H1 (cell line): ENCODE measurements around the gene CHRDL1. TPM values are rescaled to one million over a fixed set of nuclear protein-coding genes. Genes with fewer than 3 reads are reported as not detected.

Experiments used
- CTCF ChIA-PET: fragments of 300-600 bp; sonication (Branson Sonifier 250); formaldehyde crosslinking; loops from one replicate; lab custom pipeline; 2021; ENCODE audit not compliant: partially characterized antibody; lab: Charles Lee
- POLR2A ChIA-PET: fragments of 300-600 bp; sonication (Branson Sonifier 250); formaldehyde crosslinking; loops from one replicate; lab custom pipeline; 2021; ENCODE audit warnings: inconsistent platforms; ENCODE audit not compliant: partially characterized antibody; lab: Charles Lee
- DNase-seq, 2 experiments: peaks; one replicate each; pipeline versions ENCODE4 v3.0.0 to v3.0.0-alpha.2; 2010 to 2022; ENCODE audit warnings: low spot score in 2 of 2, low read depth in 1 of 2, mixed read lengths in 1 of 2
- FAIRE-seq: peaks from 2 replicates; lab custom pipeline; 2011; peaks lifted over from hg19 to GRCh38; lab: Jason Lieb, UNC
- H2AFZ ChIP-seq: 2 replicates; pipeline ENCODE4 v1.8.1; 2012; ENCODE audit warnings: low read length, inconsistent platforms
- H2AK5ac ChIP-seq: 2 replicates; pipeline ENCODE4 v1.6.1; 2013; ENCODE audit warnings: low read depth, low read length
- H2BK120ac ChIP-seq: replicated peaks from 2 replicates; pipeline ENCODE3; 2013; ENCODE audit warnings: low read depth, low read length, inconsistent platforms
- H2BK12ac ChIP-seq: 2 replicates; pipeline ENCODE4 v1.6.1; 2013; ENCODE audit warnings: low read depth, low read length
- H2BK15ac ChIP-seq: 2 replicates; pipeline ENCODE4 v1.6.1; 2013; ENCODE audit warnings: low read length
- H2BK20ac ChIP-seq: 2 replicates; pipeline ENCODE4 v1.6.1; 2013; ENCODE audit warnings: low read length
- H2BK5ac ChIP-seq: 2 replicates; pipeline ENCODE4 v1.6.1; 2013; ENCODE audit warnings: low read depth, low read length
- H3K14ac ChIP-seq: 2 replicates; pipeline ENCODE4 v1.6.1; 2013; ENCODE audit warnings: inconsistent platforms; ENCODE audit not compliant: insufficient read length
- H3K18ac ChIP-seq: 2 replicates; pipeline ENCODE4 v1.6.1; 2013; ENCODE audit warnings: low read length; ENCODE audit errors: extremely low read depth
- H3K23ac ChIP-seq: 2 replicates; pipeline ENCODE4 v1.6.1; 2013; ENCODE audit warnings: inconsistent platforms; ENCODE audit not compliant: insufficient read length
- H3K23me2 ChIP-seq: 2 replicates; pipeline ENCODE4 v1.6.1; 2013; ENCODE audit warnings: low read depth, low read length
- H3K27ac ChIP-seq: 2 replicates; pipeline ENCODE4 v1.6.1; 2011; ENCODE audit warnings: low read depth, low read length, inconsistent platforms
- H3K27me3 ChIP-seq, 4 experiments: replicated peaks in 1 of 4; 1 replicate in 1 of 4; 2 replicates in 3 of 4; pipeline versions ENCODE4 v1.6.1 to v1.8.1; 2011 to 2013; ENCODE audit warnings: low read length in 3 of 4, mild to moderate bottlenecking in 3 of 4, inconsistent platforms in 2 of 4, mixed read lengths in 2 of 4, moderate library complexity in 1 of 4; ENCODE audit not compliant: control insufficient read depth in 3 of 4, insufficient read depth in 3 of 4; ENCODE audit errors: extremely low read depth in 1 of 4
- H3K36me3 ChIP-seq, 4 experiments: 2 replicates each; pipeline versions ENCODE4 v1.6.1 to v1.8.1; 2011 to 2013; ENCODE audit warnings: mild to moderate bottlenecking in 4 of 4, low read length in 3 of 4, moderate library complexity in 2 of 4, control low read depth in 1 of 4, inconsistent platforms in 1 of 4; ENCODE audit not compliant: insufficient read depth in 4 of 4, control insufficient read depth in 2 of 4
- H3K4ac ChIP-seq: replicated peaks from 2 replicates; pipeline ENCODE3; 2013; ENCODE audit warnings: low read length, low read depth, mixed read lengths, inconsistent platforms; ENCODE audit not compliant: insufficient read length
- H3K4me1 ChIP-seq, 4 experiments: replicated peaks in 1 of 4; 1 replicate in 1 of 4; 2 replicates in 3 of 4; pipeline versions ENCODE4 v1.6.1 to v1.8.1; 2011 to 2013; ENCODE audit warnings: low read length in 3 of 4, inconsistent platforms in 2 of 4, mixed read lengths in 1 of 4; ENCODE audit not compliant: insufficient read depth in 4 of 4, control insufficient read depth in 3 of 4
- H3K4me2 ChIP-seq, 2 experiments: 2 replicates each; pipeline versions ENCODE4 v1.6.1 to v1.8.1; 2011 to 2013; ENCODE audit warnings: low read depth in 2 of 2, low read length in 2 of 2, control low read depth in 1 of 2, inconsistent platforms in 1 of 2, mild to moderate bottlenecking in 1 of 2; ENCODE audit not compliant: insufficient read depth in 1 of 2
- H3K4me3 ChIP-seq, 4 experiments: fragments of 200-600, 300-600 bp in 1 of 4; sonication (generic), shearing (Covaris generic), sonication (Bioruptor Twin) in 1 of 4; 2 replicates each; pipeline versions ENCODE4 v1.5.1 to v1.8.1; 2011 to 2016; ENCODE audit warnings: low read length in 4 of 4, low read depth in 3 of 4, control low read depth in 2 of 4, inconsistent platforms in 2 of 4, mild to moderate bottlenecking in 2 of 4, mixed read lengths in 1 of 4, moderate library complexity in 1 of 4; ENCODE audit not compliant: insufficient read depth in 2 of 4; ENCODE audit errors: extremely low read depth in 1 of 4
- H3K56ac ChIP-seq: replicated peaks from 2 replicates; pipeline ENCODE3; 2013; ENCODE audit warnings: low read depth, mild to moderate bottlenecking, mixed read lengths, low read length, inconsistent platforms; ENCODE audit not compliant: insufficient read length
- H3K79me1 ChIP-seq: 2 replicates; pipeline ENCODE4 v1.6.1; 2013; ENCODE audit warnings: low read depth, low read length, control low read depth
- H3K79me2 ChIP-seq, 2 experiments: 2 replicates each; pipeline versions ENCODE4 v1.6.1 to v1.8.1; 2012 to 2013; ENCODE audit warnings: low read length in 2 of 2, mild to moderate bottlenecking in 2 of 2, inconsistent platforms in 1 of 2; ENCODE audit not compliant: insufficient read depth in 2 of 2, control insufficient read depth in 1 of 2
- H3K9ac ChIP-seq, 4 experiments: replicated peaks in 1 of 4; 1 replicate in 1 of 4; 2 replicates in 3 of 4; pipeline versions ENCODE4 v1.6.1 to v1.8.1; 2011 to 2013; ENCODE audit warnings: low read depth in 3 of 4, low read length in 3 of 4, control low read depth in 2 of 4, mild to moderate bottlenecking in 2 of 4, moderate library complexity in 2 of 4, inconsistent platforms in 1 of 4; ENCODE audit errors: extremely low read depth in 1 of 4
- H3K9me3 ChIP-seq, 2 experiments: 2 replicates each; pipeline versions ENCODE4 v1.6.1 to v1.8.1; 2012 to 2013; ENCODE audit warnings: mild to moderate bottlenecking in 2 of 2, moderate library complexity in 2 of 2, control low read depth in 1 of 2, inconsistent platforms in 1 of 2, low read depth in 1 of 2, low read length in 1 of 2, mixed read lengths in 1 of 2; ENCODE audit not compliant: insufficient read depth in 2 of 2
- H4K20me1 ChIP-seq, 2 experiments: replicated peaks in 1 of 2; 2 replicates each; pipeline versions ENCODE3 to v1.8.1; 2011 to 2013; ENCODE audit warnings: inconsistent platforms in 2 of 2, low read length in 2 of 2, mild to moderate bottlenecking in 1 of 2; ENCODE audit not compliant: insufficient read depth in 2 of 2, control insufficient read depth in 1 of 2
- H4K5ac ChIP-seq: 2 replicates; pipeline ENCODE4 v1.6.1; 2013; ENCODE audit warnings: low read length, low read depth, mixed read lengths, inconsistent platforms; ENCODE audit not compliant: insufficient read length
- H4K8ac ChIP-seq: 2 replicates; pipeline ENCODE4 v1.8.0; 2013; ENCODE audit warnings: mild to moderate bottlenecking, moderate library complexity, low read length, inconsistent platforms; ENCODE audit not compliant: insufficient read depth; ENCODE audit errors: extremely low read depth
- H4K91ac ChIP-seq: replicated peaks from 2 replicates; pipeline ENCODE3; 2013; ENCODE audit warnings: low read length, mixed read lengths, inconsistent platforms; ENCODE audit not compliant: insufficient read length
- BACH1 ChIP-seq: IDR thresholded peaks from 2 replicates; pipeline ENCODE4 v1.6.1; 2012; ENCODE audit warnings: low read length, improper control_type of control experiment
- CBX5 ChIP-seq: fragments of 300-800, 300-1000 bp; sonication (generic); IDR thresholded peaks from 2 replicates; pipeline ENCODE4 v1.7.1; 2016; ENCODE audit warnings: antibody characterized with exemption, low read length, low read depth
- CBX8 ChIP-seq: fragments of 300-800, 300-1000 bp; sonication (generic); IDR thresholded peaks from 2 replicates; pipeline ENCODE4 v1.7.1; 2016; ENCODE audit warnings: low read depth, low read length, borderline replicate concordance
- CHD1 ChIP-seq: IDR thresholded peaks from 2 replicates; pipeline ENCODE4 v1.6.1; 2012; ENCODE audit warnings: low read depth, low read length, improper control_type of control experiment
- GTF2F1 ChIP-seq: IDR thresholded peaks from 2 replicates; pipeline ENCODE4 v1.6.1; 2012; ENCODE audit warnings: low read depth, low read length, improper control_type of control experiment, borderline replicate concordance
- JUND ChIP-seq: IDR thresholded peaks from 2 replicates; pipeline ENCODE4 v1.6.1; 2011; ENCODE audit warnings: mild to moderate bottlenecking, improper control_type of control experiment, low read length
- POLR2AphosphoS5 ChIP-seq: IDR thresholded peaks from 2 replicates; pipeline ENCODE4 v1.6.1; 2011; ENCODE audit warnings: low read depth, low read length
- SIX5 ChIP-seq: IDR thresholded peaks from 2 replicates; pipeline ENCODE4 v1.6.1; 2011; ENCODE audit warnings: mild to moderate bottlenecking, low read depth, low read length
- SP4 ChIP-seq: IDR thresholded peaks from 2 replicates; pipeline ENCODE4 v1.6.1; 2012; ENCODE audit warnings: low read length, inconsistent platforms
- TBP ChIP-seq: IDR thresholded peaks from 2 replicates; pipeline ENCODE4 v1.6.1; 2011; ENCODE audit warnings: low read depth, low read length, improper control_type of control experiment
- ZNF274 ChIP-seq: IDR thresholded peaks from 2 replicates; pipeline ENCODE4 v1.7.0; 2012; ENCODE audit warnings: low read length, borderline replicate concordance; ENCODE audit errors: extremely low read depth
- WGBS, 2 experiments: shearing (Covaris generic) in 1 of 2; methylation state at CpG; one replicate each; pipeline versions ENCODE4 v1.1.6 to v1.1.7; 2013 to 2015; ENCODE audit warnings: low lambda C conversion rate in 2 of 2, mixed read lengths in 2 of 2, inconsistent platforms in 1 of 2, low coverage in 1 of 2, missing lambda C conversion rate in 1 of 2; ENCODE audit not compliant: insufficient replicate concordance in 2 of 2, insufficient coverage in 1 of 2, insufficient read length in 1 of 2; ENCODE audit errors: extremely low coverage in 1 of 2, missing lambda C conversion rate in 1 of 2; 5-methylcytosine and 5-hydroxymethylcytosine counted together
- polyA plus RNA-seq, 7 experiments: library from polyadenylated mRNA; depleted of rRNA in 3 of 7; stranded (reverse) in 5 of 7; unstranded in 2 of 7; fragments of >200 nt in 5 of 7; fragments of 200-250 nt in 2 of 7; gene quantifications; 1 replicate in 5 of 7; 2 replicates in 1 of 7; 4 replicates in 1 of 7; pipeline versions ENCODE4 v1.2.1 to v1.2.3, GENCODE V29; 2011 to 2013; ENCODE audit warnings: missing spikeins in 2 of 7, mixed read lengths in 2 of 7
- total RNA-seq: library from RNA; stranded (reverse); fragmentation: NEBNext Ultra II Directional; extraction: Animal tissue kit (Norgen Biotek cat#: 25700); gene quantifications from 2 replicates; pipeline ENCODE4 v1.2.1, GENCODE V29; 2021
- TF ChIP-seq, protein P1 (sequence below): IDR thresholded peaks from 2 replicates; pipeline ENCODE4 v1.6.1; 2012; ENCODE audit warnings: inconsistent platforms

CHRDL1 gene
- total and polyA plus RNA-seq, 2 of the 8 experiments (the other 6 are each of a cell fraction or from before 2014, with no cell fraction given), result 5.6 to 15.6 TPM

DNA sequence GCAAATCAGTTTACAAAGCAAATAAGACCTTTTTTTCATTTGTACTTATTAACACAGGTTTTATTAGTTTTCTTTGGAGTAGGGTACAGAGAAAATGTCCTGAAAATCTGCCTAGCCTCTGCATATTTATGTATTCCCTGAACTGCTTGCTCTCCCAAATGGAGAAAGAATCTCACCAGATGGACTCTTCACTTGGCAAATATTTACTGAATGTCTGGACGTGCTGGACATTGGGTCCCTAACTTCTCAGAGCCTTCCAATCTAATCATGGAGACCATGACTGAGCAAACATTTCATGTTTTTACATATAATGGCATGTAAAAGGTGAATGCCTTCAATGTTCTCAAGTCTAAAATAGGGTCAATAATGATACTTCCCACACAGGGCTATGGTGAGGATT lies 126.0 kb downstream of the CHRDL1 start:
- no peak overlapping the region for H3K9ac ChIP-seq
- no peak overlapping the region for H3K23ac ChIP-seq
- TF ChIP-seq GTF2F1 (no peak), SP4 (no peak), CHD1 (no peak), JUND (no peak), CBX8 (no peak), POLR2AphosphoS5 (no peak), TBP (no peak), SIX5 (no peak), BACH1 (no peak), ZNF274 (no peak), CBX5 (no peak)
- TF ChIP-seq, protein P1, sequence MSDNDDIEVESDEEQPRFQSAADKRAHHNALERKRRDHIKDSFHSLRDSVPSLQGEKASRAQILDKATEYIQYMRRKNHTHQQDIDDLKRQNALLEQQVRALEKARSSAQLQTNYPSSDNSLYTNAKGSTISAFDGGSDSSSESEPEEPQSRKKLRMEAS, result no peak
- H3K4me3 ChIP-seq, result no peak overlapping the region
- H3K36me3 ChIP-seq, result no peaks in the 10 kb centered on the region; a peak in 1 of 8 replicates
- H3K4me1 ChIP-seq, result peaks cover 0 to 5% (median 0%) of the 10 kb centered on the region in 4 experiments; a peak in 3 of 7 replicates
- H4K91ac ChIP-seq, result no peak overlapping the region
- ChIA-PET POLR2A (no interaction called here), CTCF (interaction anchor here (0.7 kb wide), 1 partner anchor 10 kb away, joined by 3 read pairs; no protein-coding TSS in a partner anchor)
- no peaks in the 10 kb centered on the region for H3K27me3 ChIP-seq
- H2BK12ac ChIP-seq, result no peak overlapping the region
- no peak overlapping the region for H4K8ac ChIP-seq
- no peak overlapping the region for H2AFZ ChIP-seq
- no peaks in the 10 kb centered on the region for H3K9me3 ChIP-seq
- no peak overlapping the region for H3K56ac ChIP-seq
- no peak overlapping the region for H3K18ac ChIP-seq
- no peaks in the 10 kb centered on the region for H4K20me1 ChIP-seq
- H3K14ac ChIP-seq, result no peak overlapping the region
- H2BK20ac ChIP-seq, result no peak overlapping the region
- H3K23me2 ChIP-seq, result no peaks in the 10 kb centered on the region
- no peak overlapping the region for H2AK5ac ChIP-seq
- WGBS, 2 experiments, result 75% methylated on average over 1 of the region's 1 CpG; no CpG with 5 or more reads in 1 of the 2 experiments
- H3K27ac ChIP-seq, result no peak overlapping the region
- no peaks in the 10 kb centered on the region for H3K79me1 ChIP-seq
- no peak overlapping the region for H2BK15ac ChIP-seq
- no peaks in the 10 kb centered on the region for H3K79me2 ChIP-seq
- DNase-seq, result no peak
- H3K4me2 ChIP-seq, result no peak overlapping the region
- no peak overlapping the region for H2BK120ac ChIP-seq
- no peak for FAIRE-seq
- H4K5ac ChIP-seq, result no peak overlapping the region
- H2BK5ac ChIP-seq, result no peak overlapping the region
- H3K4ac ChIP-seq, result no peak overlapping the region
